NOMO-1 (cell line): ENCODE results near the gene RAP1A.
A peak's percentile ranks its signal among the peaks of the same experiment; 100 is the strongest.

Experiments used
- DNase-seq, 2 experiments: peaks; one replicate each; lab custom pipeline; 2025; ENCODE audit not compliant: unreplicated experiment in 2 of 2; lab: John Stamatoyannopoulos, UW

RAP1A gene

GRCh38 chr1:111750856-111751255, 131.3 kb downstream of the RAP1A start:
- no peak for DNase-seq

- no peak for DNase-seq
Observed at GRCh38 chr1:111751906-111752575, 132.5 kb downstream of the RAP1A start.

GRCh38 chr1:111754984-111755330, 135.4 kb downstream of the RAP1A start:
- no peak for DNase-seq

GRCh38 chr1:111755331-111756123, 135.9 kb downstream of the RAP1A start, which contains the start of gene DDX20:
DDX20 (plus strand) TSS chr1:111755901; CDS start chr1:111755925, 24 bp downstream.
- peak; percentile 96 to 98 for DNase-seq

GRCh38 chr1:111756124-111756513, 136.5 kb downstream of the RAP1A start:
- DNase-seq, result no peak

GRCh38 chr1:111758373-111758772, 138.8 kb downstream of the RAP1A start:
- DNase-seq, result peak in 1 of 2 experiments; percentile 23

GRCh38 chr1:111761717-111762116, 142.1 kb downstream of the RAP1A start:
- DNase-seq, result no peak

- DNase-seq, result no peak
Observed at GRCh38 chr1:111762332-111762731, 142.7 kb downstream of the RAP1A start.
